ENCODE results near the gene BNC2.

- TF ChIP-seq, protein P1, sequence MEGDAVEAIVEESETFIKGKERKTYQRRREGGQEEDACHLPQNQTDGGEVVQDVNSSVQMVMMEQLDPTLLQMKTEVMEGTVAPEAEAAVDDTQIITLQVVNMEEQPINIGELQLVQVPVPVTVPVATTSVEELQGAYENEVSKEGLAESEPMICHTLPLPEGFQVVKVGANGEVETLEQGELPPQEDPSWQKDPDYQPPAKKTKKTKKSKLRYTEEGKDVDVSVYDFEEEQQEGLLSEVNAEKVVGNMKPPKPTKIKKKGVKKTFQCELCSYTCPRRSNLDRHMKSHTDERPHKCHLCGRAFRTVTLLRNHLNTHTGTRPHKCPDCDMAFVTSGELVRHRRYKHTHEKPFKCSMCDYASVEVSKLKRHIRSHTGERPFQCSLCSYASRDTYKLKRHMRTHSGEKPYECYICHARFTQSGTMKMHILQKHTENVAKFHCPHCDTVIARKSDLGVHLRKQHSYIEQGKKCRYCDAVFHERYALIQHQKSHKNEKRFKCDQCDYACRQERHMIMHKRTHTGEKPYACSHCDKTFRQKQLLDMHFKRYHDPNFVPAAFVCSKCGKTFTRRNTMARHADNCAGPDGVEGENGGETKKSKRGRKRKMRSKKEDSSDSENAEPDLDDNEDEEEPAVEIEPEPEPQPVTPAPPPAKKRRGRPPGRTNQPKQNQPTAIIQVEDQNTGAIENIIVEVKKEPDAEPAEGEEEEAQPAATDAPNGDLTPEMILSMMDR (IDR thresholded peaks at IDR 0.05; ENCODE audit: insufficient read depth, low read depth, low read length): no peak
- no peak for TF ChIP-seq EZH2 (IDR thresholded peaks at IDR 0.05; ENCODE audit: insufficient read depth, low read length)
Observed at GRCh38 chr9:16625811-16626210, 244.7 kb downstream of the BNC2 start.

Data from astrocyte (in vitro differentiated cells and primary cell).